Stimulated activated naive CD8-positive, alpha-beta T cell treated with anti-CD3 and anti-CD28 coated beads, Interleukin-15, amount 100 ng/mL, for 72 hours (primary cell): ENCODE results near the gene EVI2B.
"Not testable (repeated sequence)": the region's sequence is repeated elsewhere in the genome, so short reads cannot be mapped to it uniquely, and the experiment has no call there.

ENCODE experiments used
- ATAC-seq: fragments of 150-1000 bp; cut with Tn5 transposase; 2 replicates; pipeline ENCODE4 v1.10.0; 2021; ENCODE audit warnings: mild to moderate bottlenecking, moderate library complexity
- DNase-seq, 2 donors: peaks; one replicate each; pipeline ENCODE4 v3.0.0; 2021 to 2022
- H3K27ac Mint-ChIP-seq, 2 donors: one replicate each; pipeline ENCODE4 v1.8.0; 2022; ENCODE audit warnings: mild to moderate bottlenecking in 2 of 2, mixed read lengths in 2 of 2, moderate library complexity in 2 of 2
- H3K27me3 Mint-ChIP-seq: one replicate; pipeline ENCODE4 v1.8.0; 2022; ENCODE audit warnings: mixed read lengths
- H3K4me1 Mint-ChIP-seq: one replicate; pipeline ENCODE4 v1.8.0; 2022; ENCODE audit warnings: mild to moderate bottlenecking, mixed read lengths
- H3K4me3 Mint-ChIP-seq, 2 donors: one replicate each; pipeline ENCODE4 v1.8.0; 2022; ENCODE audit warnings: mild to moderate bottlenecking in 2 of 2, mixed read lengths in 2 of 2, moderate library complexity in 1 of 2
- H3K9me3 Mint-ChIP-seq, 2 donors: one replicate each; pipeline ENCODE4 v1.8.0; 2022; ENCODE audit warnings: mixed read lengths in 2 of 2

EVI2B gene

GRCh38 chr17:31262923-31263322 lies 50.9 kb downstream of the EVI2B start:
- H3K4me1 Mint-ChIP-seq, ATAC-seq, DNase-seq, H3K4me3 Mint-ChIP-seq, H3K9me3 Mint-ChIP-seq, H3K27me3 Mint-ChIP-seq, H3K27ac Mint-ChIP-seq: not testable (repeated sequence)

- ATAC-seq: no peak
- Mint-ChIP-seq H3K27ac (no peak overlapping the region), H3K4me1 (no peaks in the 10 kb centered on the region), H3K4me3 (no peak overlapping the region), H3K27me3 (no peaks in the 10 kb centered on the region), H3K9me3 (no peaks in the 10 kb centered on the region)
- DNase-seq: no peak
Measured at GRCh38 chr17:31261601-31262000, 52.3 kb downstream of the EVI2B start.

- H3K4me3 Mint-ChIP-seq: no peak overlapping the region
- no peaks in the 10 kb centered on the region for H3K9me3 Mint-ChIP-seq
- ATAC-seq (no peak), DNase-seq (no peak)
- H3K27ac Mint-ChIP-seq: no peak overlapping the region
- H3K4me1 Mint-ChIP-seq: no peaks in the 10 kb centered on the region
- H3K27me3 Mint-ChIP-seq: no peaks in the 10 kb centered on the region
Measured at GRCh38 chr17:31260151-31260550, 53.7 kb downstream of the EVI2B start.

- DNase-seq (no peak), ATAC-seq (no peak)
- H3K27ac Mint-ChIP-seq: no peak overlapping the region
- H3K4me1 Mint-ChIP-seq: no peaks in the 10 kb centered on the region
- H3K27me3 Mint-ChIP-seq: no peaks in the 10 kb centered on the region
- no peaks in the 10 kb centered on the region for H3K9me3 Mint-ChIP-seq
- no peak overlapping the region for H3K4me3 Mint-ChIP-seq
Measured at GRCh38 chr17:31256936-31257335, 56.9 kb downstream of the EVI2B start.

DNA sequence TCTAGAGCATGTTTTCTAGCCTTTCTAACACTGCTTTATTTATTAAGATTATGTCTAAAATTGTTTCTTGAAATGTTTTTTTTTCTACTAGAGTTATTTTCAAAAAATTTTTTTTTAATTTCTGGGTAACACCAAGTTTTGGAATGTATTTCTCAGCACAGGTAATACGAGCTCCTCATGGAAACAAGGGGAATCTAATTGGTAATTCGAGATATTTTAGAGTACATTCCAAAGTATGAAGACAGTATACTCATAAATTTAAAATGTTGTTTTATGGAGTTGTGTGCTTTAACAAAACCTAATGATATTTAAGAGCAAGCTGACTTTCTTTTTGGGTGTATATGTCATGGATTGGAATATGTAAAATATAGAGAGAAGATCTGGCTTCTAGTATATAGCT lies 59.2 kb downstream of the EVI2B start:
- Mint-ChIP-seq H3K27me3 (no peaks in the 10 kb centered on the region), H3K9me3 (no peaks in the 10 kb centered on the region), H3K4me1 (no peaks in the 10 kb centered on the region), H3K27ac (no peak overlapping the region), H3K4me3 (no peak overlapping the region)
- DNase-seq (no peak), ATAC-seq (no peak)
